Ovary (tissue), 9 donors: ENCODE results near the gene DNAAF2. TPM values are rescaled to one million over a fixed set of nuclear protein-coding genes. Genes with fewer than 3 reads are reported as not detected.
"Not testable (repeated sequence)": the region's sequence is repeated elsewhere in the genome, so short reads cannot be mapped to it uniquely, and the experiment has no call there.

ENCODE experiments used
- DNase-seq, 5 donors: peaks; one replicate each; pipeline ENCODE4 v3.0.0-alpha.2; 2019 to 2020
- H3K27ac ChIP-seq, 2 donors: fragments of 200-600 bp; one replicate each; pipeline versions ENCODE4 v1.5.1 to v1.8.0; 2019 to 2022
- H3K27me3 ChIP-seq: fragments of 200-600 bp; one replicate; pipeline ENCODE4 v1.8.0; 2022
- H3K36me3 ChIP-seq: fragments of 200-600 bp; sonication (generic); one replicate; pipeline ENCODE4 v1.5.1; 2019
- H3K4me1 ChIP-seq: one replicate; pipeline ENCODE4 v1.8.1; 2013; ENCODE audit warnings: mild to moderate bottlenecking, moderate library complexity; ENCODE audit not compliant: insufficient read depth
- H3K4me3 ChIP-seq: fragments of 200-600 bp; sonication (generic); one replicate; pipeline ENCODE4 v1.5.1; 2017
- H3K9me3 ChIP-seq, 2 donors: fragments of 200-600 bp in 1 of 2; sonication (generic) in 1 of 2; one replicate each; pipeline versions ENCODE4 v1.5.1 to v1.8.1; 2013 to 2019; ENCODE audit warnings: mild to moderate bottlenecking in 1 of 2, moderate library complexity in 1 of 2
- EP300 ChIP-seq: sonication (generic); formaldehyde crosslinking; IDR thresholded peaks from one replicate; pipeline ENCODE4 v1.6.1; 2017; ENCODE audit warnings: antibody characterized with exemption
- POLR2A ChIP-seq: fragments of 450-650 bp; IDR thresholded peaks from one replicate; pipeline ENCODE4 v1.6.1; 2017; ENCODE audit warnings: antibody characterized with exemption, mild to moderate bottlenecking, moderate library complexity
- WGBS, 3 donors: extraction: QIAGEN DNeasy Blood & Tissue Kit in 1 of 3; methylation state at CpG; one replicate each; pipeline versions ENCODE4 v1.1.5 to v1.1.7; 2013 to 2017; 5-methylcytosine and 5-hydroxymethylcytosine counted together
- intact Hi-C, 4 donors: fragments of 100-400 bp; cut with DNase I; formaldehyde crosslinking; loops; one replicate each; pipeline versions ENCODE4 v1.11.0 to v1.15.1; 2022 to 2023
- polyA plus RNA-seq, 2 donors: library from polyadenylated mRNA; stranded (reverse); fragments of 200-250 nt in 1 of 2; fragments of 350-450 nt in 1 of 2; fragmentation: Illumina TruSeq in 1 of 2; extraction: RNeasy Lipid Tissue Mini Kit (QIAGEN cat#74804) in 1 of 2; gene quantifications; one replicate each; pipeline ENCODE4 v1.2.3, GENCODE V29; 2013 to 2014
- total RNA-seq, 7 donors: library from RNA; depleted of rRNA in 2 of 7; stranded (reverse); fragments of >200 nt in 2 of 7; fragmentation: NEBNext Ultra II Directional in 3 of 7; extraction: Animal tissue kit (Norgen Biotek cat#: 25700) in 3 of 7; gene quantifications; one replicate each; pipeline versions ENCODE4 v1.1.0 to v1.2.4, GENCODE V29; 2016 to 2023
- TF ChIP-seq, protein P1 (sequence below), 3 donors: fragments of 450-650 bp in 2 of 3; fragments of 200-600 bp in 1 of 3; IDR thresholded peaks; one replicate each; pipeline versions ENCODE4 v1.5.1 to v1.8.0; 2016 to 2022; ENCODE audit warnings: antibody characterized with exemption in 3 of 3, mild to moderate bottlenecking in 1 of 3
- donor health status: DM: no; HTN: no; CAD: no; lungs with moderate emphysema.
- donor health status: DM: no; HTN: no; CAD: no.
- donor health status: Bipolar disorder and iron deficiency.
- donor health status: DM: yes; HTN: yes; CAD: no.
- donor health status: DM: no; HTN: no; CAD: no.
- donor health status: DM: yes; HTN: yes; CAD: no.

The DNAAF2 gene
- total and polyA plus RNA-seq, 9 donors = 3.3 to 19.3 (median 6.6) TPM

DNA sequence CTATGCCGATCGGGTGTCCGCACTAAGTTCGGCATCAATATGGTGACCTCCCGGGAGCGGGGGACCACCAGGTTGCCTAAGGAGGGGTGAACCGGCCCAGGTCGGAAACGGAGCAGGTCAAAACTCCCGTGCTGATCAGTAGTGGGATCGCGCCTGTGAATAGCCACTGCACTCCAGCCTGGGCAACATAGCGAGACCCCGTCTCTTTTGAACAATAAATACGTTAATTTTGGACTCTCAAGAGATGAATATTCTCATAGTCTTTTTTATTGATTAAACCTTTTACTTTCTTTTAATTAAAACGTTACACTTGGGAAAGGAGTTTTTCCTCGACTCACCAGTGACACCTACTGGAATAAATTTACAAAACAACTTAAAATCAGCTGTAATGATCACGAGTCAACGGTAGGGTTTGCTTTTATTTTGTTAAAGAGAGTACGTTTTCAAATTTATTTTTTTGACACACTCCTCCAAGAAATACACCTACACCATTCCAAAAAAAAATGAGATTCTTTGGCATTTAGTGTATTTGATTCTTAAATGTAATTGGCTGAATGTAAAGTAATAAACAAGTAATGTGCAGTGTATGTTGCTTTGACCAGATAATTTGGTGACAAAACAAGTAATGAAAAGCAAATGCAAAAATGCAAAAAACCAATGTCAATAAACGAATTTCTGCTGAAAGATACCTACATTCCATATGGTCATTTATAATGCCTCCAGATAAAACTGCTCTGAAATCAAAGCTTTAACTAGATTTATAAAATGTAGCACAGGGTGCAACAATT is 48.2 kb downstream of the DNAAF2 start:
- WGBS, 3 donors = 1 to 3% (median 1%) methylated on average over 12 to 13 of the region's 21 CpGs
- DNase-seq = peak; percentile 40 to 55 (median 49)
- no peaks in the 10 kb centered on the region for H3K27me3 ChIP-seq

DNA sequence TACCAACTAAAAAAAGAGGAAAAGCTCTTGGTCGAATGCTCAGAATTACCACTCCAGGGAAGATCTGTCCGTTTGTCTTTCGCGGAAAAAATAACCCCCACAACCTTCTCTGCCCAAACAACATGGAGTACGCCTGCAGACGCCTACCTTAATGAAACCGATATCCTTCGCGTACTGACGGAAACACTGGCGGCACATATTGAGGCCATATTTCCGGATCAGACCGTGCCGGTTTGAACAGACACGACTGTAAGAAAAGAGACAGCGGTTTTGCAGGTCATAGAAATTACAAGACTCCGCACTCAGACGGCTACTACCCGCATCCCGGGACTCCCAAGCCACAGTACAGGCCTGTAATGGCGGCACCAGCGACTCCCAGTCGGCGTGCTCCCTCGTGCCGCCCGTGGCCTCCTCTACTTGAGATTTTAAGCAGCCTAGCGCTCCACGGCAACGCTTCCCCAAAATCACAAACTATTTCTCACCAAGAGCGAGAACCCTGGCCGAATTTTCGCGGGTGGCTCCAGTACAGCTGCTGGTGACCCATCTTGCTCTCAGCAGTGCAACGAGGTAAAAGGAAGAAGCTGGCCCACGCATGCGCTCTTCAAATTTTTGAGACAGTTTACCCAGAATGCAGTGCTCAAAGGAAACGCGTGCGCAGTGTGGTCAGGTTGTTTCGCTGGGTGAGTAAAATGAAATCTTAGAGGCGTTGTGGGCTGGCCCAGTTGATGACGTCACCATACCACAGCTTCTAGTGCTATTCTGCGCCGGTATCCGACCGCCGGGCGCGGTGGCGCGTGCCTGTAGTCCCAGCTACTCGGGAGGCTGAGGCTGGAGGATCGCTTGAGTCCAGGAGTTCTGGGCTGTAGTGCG is 49.0 kb downstream of the DNAAF2 start, which contains the start of gene RPS29:
Gene RPS29, minus strand, starts transcription at position 578 of the 870 bp plus-strand sequence. Its CDS starts 34 bp downstream, at position 544.
- Histone ChIP-seq H3K4me1 (peaks cover 6% of the 10 kb centered on the region), H3K27ac (peak within 1 kb of the TSS; percentile 71 to 73), H3K4me3 (peak within 1 kb of the TSS; percentile 98), H3K36me3 (no peaks in the 10 kb centered on the region), H3K27me3 (no peaks in the 10 kb centered on the region), H3K9me3 (no peaks in the 10 kb centered on the region)
- intact Hi-C loops = no loop called here
- TF ChIP-seq POLR2A (peak; percentile 67), EP300 (no peak)
- TF ChIP-seq, protein P1, sequence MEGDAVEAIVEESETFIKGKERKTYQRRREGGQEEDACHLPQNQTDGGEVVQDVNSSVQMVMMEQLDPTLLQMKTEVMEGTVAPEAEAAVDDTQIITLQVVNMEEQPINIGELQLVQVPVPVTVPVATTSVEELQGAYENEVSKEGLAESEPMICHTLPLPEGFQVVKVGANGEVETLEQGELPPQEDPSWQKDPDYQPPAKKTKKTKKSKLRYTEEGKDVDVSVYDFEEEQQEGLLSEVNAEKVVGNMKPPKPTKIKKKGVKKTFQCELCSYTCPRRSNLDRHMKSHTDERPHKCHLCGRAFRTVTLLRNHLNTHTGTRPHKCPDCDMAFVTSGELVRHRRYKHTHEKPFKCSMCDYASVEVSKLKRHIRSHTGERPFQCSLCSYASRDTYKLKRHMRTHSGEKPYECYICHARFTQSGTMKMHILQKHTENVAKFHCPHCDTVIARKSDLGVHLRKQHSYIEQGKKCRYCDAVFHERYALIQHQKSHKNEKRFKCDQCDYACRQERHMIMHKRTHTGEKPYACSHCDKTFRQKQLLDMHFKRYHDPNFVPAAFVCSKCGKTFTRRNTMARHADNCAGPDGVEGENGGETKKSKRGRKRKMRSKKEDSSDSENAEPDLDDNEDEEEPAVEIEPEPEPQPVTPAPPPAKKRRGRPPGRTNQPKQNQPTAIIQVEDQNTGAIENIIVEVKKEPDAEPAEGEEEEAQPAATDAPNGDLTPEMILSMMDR (IDR thresholded peaks at IDR 0.05) = no peak
- 0 to 1% (median 0%) methylated on average over 52 to 55 of the region's 55 CpGs for WGBS, 3 donors
- peak; percentile 97 to 98 (median 98) for DNase-seq

More for the DNA sequence above, 48.2 kb downstream of the DNAAF2 start:
- Histone ChIP-seq H3K9me3 (no peaks in the 10 kb centered on the region), H3K4me1 (peaks cover 6% of the 10 kb centered on the region), H3K27ac (peak overlapping the region; percentile 71 to 73), H3K36me3 (no peaks in the 10 kb centered on the region), H3K4me3 (peak overlapping the region; percentile 98)
- TF ChIP-seq, protein P1 (IDR thresholded peaks at IDR 0.05) = peak; percentile 67 to 89 (median 75)
- TF ChIP-seq POLR2A (no peak), EP300 (no peak)
- intact Hi-C loops = no loop called here

DNA sequence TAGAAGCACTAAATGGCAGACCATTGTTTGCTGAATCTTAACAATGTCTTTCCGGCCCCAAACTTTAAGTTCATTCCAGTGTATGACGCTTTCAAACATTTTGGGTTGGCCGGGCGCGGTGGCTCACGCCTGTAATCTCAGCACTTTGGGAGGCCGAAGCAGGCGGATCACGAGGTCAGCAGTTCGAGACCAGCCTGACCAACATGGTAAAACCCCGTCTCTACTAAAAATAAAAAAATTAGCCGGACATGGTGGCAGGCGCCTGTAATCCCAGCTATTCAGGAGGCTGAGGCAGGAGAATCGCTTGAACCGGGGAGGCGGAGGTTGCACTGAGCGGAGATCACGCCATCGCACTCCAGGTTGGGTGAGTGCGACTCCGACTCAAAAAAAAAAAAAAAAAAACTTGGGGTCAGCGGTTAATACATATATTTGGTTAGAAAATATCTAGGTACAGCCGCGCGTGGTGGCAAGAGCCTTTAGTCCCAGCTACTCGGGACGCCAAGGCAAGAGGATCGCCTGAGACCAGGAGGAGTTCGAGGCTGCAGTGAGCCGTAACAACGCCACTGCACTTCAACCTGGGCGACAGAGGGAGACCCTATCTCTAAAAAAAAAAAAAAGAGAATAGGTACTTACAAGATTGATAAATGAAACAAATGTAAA is 49.9 kb downstream of the DNAAF2 start:
- H3K36me3 ChIP-seq, H3K9me3 ChIP-seq, H3K27me3 ChIP-seq, intact Hi-C loops, DNase-seq, H3K4me1 ChIP-seq, H3K27ac ChIP-seq: not testable (repeated sequence)
- peak overlapping the region; percentile 98 for H3K4me3 ChIP-seq
- 6 to 21% (median 10%) methylated on average over 32 of the region's 32 CpGs for WGBS, 3 donors

DNA sequence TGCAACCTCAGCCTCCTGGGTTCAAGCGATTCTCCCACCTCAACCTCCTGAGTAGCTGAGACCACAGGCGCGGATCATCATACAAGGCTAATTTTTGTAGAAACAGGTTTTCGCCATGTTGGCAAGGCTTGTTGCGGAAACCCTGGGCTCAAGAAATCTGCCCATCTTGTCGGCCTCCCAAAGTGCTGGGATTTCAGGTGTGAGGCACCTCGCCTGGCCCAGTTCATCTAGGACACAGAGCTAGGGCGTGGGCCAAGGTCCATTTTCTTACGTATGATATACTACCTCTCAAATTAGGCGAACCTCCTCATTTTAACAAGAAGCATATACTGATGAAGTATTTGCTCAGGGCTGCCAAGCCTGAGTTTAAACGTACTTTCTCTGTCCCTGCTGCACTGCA is 51.0 kb downstream of the DNAAF2 start:
- no peaks in the 10 kb centered on the region for H3K9me3 ChIP-seq
- H3K4me1 ChIP-seq = peaks cover 6% of the 10 kb centered on the region
- no peak overlapping the region for H3K4me3 ChIP-seq
- DNase-seq = no peak
- WGBS, 3 donors = 86 to 92% (median 90%) methylated on average over 11 of the region's 11 CpGs
- no peak overlapping the region for H3K27ac ChIP-seq
- TF ChIP-seq, protein P1 (IDR thresholded peaks at IDR 0.05) = no peak
- TF ChIP-seq EP300 = no peak
- no peak for TF ChIP-seq POLR2A
- H3K36me3 ChIP-seq = no peaks in the 10 kb centered on the region
- no peaks in the 10 kb centered on the region for H3K27me3 ChIP-seq
- intact Hi-C loops = no loop called here
